H9 (cell line): ENCODE data around the gene LCMT2. TPM values are rescaled to one million over a fixed set of nuclear protein-coding genes. Genes with fewer than 3 reads are reported as not detected.
A peak's percentile ranks its signal among the peaks of the same experiment; 100 is the strongest.

ENCODE experiments used
- DNase-seq: peaks from one replicate; pipeline ENCODE4 v3.0.0-alpha.2; 2017
- H2AFZ ChIP-seq: one replicate; pipeline ENCODE4 v1.6.1; 2013; ENCODE audit warnings: mild to moderate bottlenecking, low read length, control low read depth, moderate library complexity
- H2AK5ac ChIP-seq: 2 replicates; pipeline ENCODE4 v1.6.1; 2013; ENCODE audit warnings: low read length, control low read depth, mixed read lengths; ENCODE audit not compliant: insufficient read length
- H2BK120ac ChIP-seq: one replicate; pipeline ENCODE4 v1.6.1; 2013; ENCODE audit warnings: low read depth, mild to moderate bottlenecking, low read length, control low read depth, inconsistent platforms; ENCODE audit not compliant: poor library complexity, severe bottlenecking
- H2BK12ac ChIP-seq: 2 replicates; pipeline ENCODE4 v1.6.1; 2013; ENCODE audit warnings: low read length, control low read depth, mixed read lengths, low read depth; ENCODE audit not compliant: insufficient read length
- H2BK15ac ChIP-seq: 2 replicates; pipeline ENCODE4 v1.6.1; 2013; ENCODE audit warnings: low read depth, low read length, control low read depth
- H2BK20ac ChIP-seq: one replicate; pipeline ENCODE4 v1.6.1; 2013; ENCODE audit warnings: low read depth, mild to moderate bottlenecking, low read length, control low read depth, inconsistent platforms; ENCODE audit not compliant: poor library complexity, severe bottlenecking
- H2BK5ac ChIP-seq: 2 replicates; pipeline ENCODE4 v1.6.1; 2013; ENCODE audit warnings: low read length, control low read depth, mixed read lengths; ENCODE audit not compliant: insufficient read length
- H3K14ac ChIP-seq: 2 replicates; pipeline ENCODE4 v1.6.1; 2013; ENCODE audit warnings: low read length, control low read depth; ENCODE audit not compliant: insufficient read depth
- H3K18ac ChIP-seq: 2 replicates; pipeline ENCODE4 v1.6.1; 2013; ENCODE audit warnings: low read depth, mild to moderate bottlenecking, mixed read lengths, low read length, control low read depth; ENCODE audit not compliant: insufficient read length
- H3K23ac ChIP-seq: 2 replicates; pipeline ENCODE4 v1.6.1; 2013; ENCODE audit warnings: low read length, control low read depth, mixed read lengths, low read depth; ENCODE audit not compliant: insufficient read length
- H3K23me2 ChIP-seq: 2 replicates; pipeline ENCODE4 v1.6.1; 2013; ENCODE audit warnings: low read depth, mild to moderate bottlenecking, mixed read lengths, low read length, control low read depth; ENCODE audit not compliant: insufficient read length, poor library complexity, severe bottlenecking
- H3K27ac ChIP-seq: 2 replicates; pipeline ENCODE4 v1.5.1; 2013; ENCODE audit warnings: low read length, control low read depth, mixed read lengths, low read depth; ENCODE audit not compliant: insufficient read length
- H3K27me3 ChIP-seq: 2 replicates; pipeline ENCODE4 v1.6.1; 2013; ENCODE audit warnings: low read length, control low read depth, inconsistent platforms; ENCODE audit not compliant: insufficient read depth
- H3K4ac ChIP-seq: 2 replicates; pipeline ENCODE4 v1.6.1; 2013; ENCODE audit warnings: low read depth, mild to moderate bottlenecking, control low read depth, inconsistent platforms, low read length, moderate library complexity
- H3K4me1 ChIP-seq: 2 replicates; pipeline ENCODE4 v1.6.1; 2013; ENCODE audit warnings: low read length, control low read depth, inconsistent platforms; ENCODE audit not compliant: insufficient read depth
- H3K4me2 ChIP-seq: 2 replicates; pipeline ENCODE4 v1.6.1; 2013; ENCODE audit warnings: low read length, control low read depth, mixed read lengths; ENCODE audit not compliant: insufficient read length, insufficient read depth
- H3K56ac ChIP-seq: 2 replicates; pipeline ENCODE4 v1.6.1; 2013; ENCODE audit warnings: low read depth, mild to moderate bottlenecking, mixed read lengths, low read length, control low read depth; ENCODE audit not compliant: insufficient read length
- H3K79me1 ChIP-seq: 2 replicates; pipeline ENCODE4 v1.6.1; 2013; ENCODE audit warnings: low read depth, mild to moderate bottlenecking, moderate library complexity, low read length, control low read depth, inconsistent platforms; ENCODE audit not compliant: insufficient read depth, poor library complexity, severe bottlenecking
- H3K79me2 ChIP-seq: 2 replicates; pipeline ENCODE4 v1.6.1; 2013; ENCODE audit warnings: low read length, control low read depth, inconsistent platforms; ENCODE audit not compliant: insufficient read depth
- H3K9ac ChIP-seq: 2 replicates; pipeline ENCODE4 v1.6.1; 2013; ENCODE audit warnings: low read length, control low read depth, mixed read lengths; ENCODE audit not compliant: insufficient read length; ENCODE audit errors: extremely low read depth
- H3K9me3 ChIP-seq: one replicate; pipeline ENCODE4 v1.6.1; 2013; ENCODE audit warnings: low read depth, low read length, inconsistent platforms; ENCODE audit not compliant: control insufficient read depth
- H3T11ph ChIP-seq: one replicate; pipeline ENCODE4 v1.6.1; 2013; ENCODE audit warnings: mild to moderate bottlenecking, low read length, control low read depth, inconsistent platforms
- H4K20me1 ChIP-seq: one replicate; pipeline ENCODE4 v1.6.1; 2013; ENCODE audit not compliant: control insufficient read depth, insufficient read length, insufficient read depth
- H4K5ac ChIP-seq: 2 replicates; pipeline ENCODE4 v1.6.1; 2013; ENCODE audit warnings: low read depth, mild to moderate bottlenecking, mixed read lengths, low read length, control low read depth; ENCODE audit not compliant: insufficient read length
- H4K8ac ChIP-seq: replicated peaks from 2 replicates; pipeline ENCODE4 v1.6.1; 2013; ENCODE audit warnings: low read length, control low read depth, mixed read lengths, low read depth; ENCODE audit not compliant: insufficient read length
- H4K91ac ChIP-seq: 2 replicates; pipeline ENCODE4 v1.6.1; 2013; ENCODE audit warnings: low read depth, mild to moderate bottlenecking, moderate library complexity, mixed read lengths, low read length, control low read depth; ENCODE audit not compliant: insufficient read length
- H3K27ac Mint-ChIP-seq, 3 experiments: 2 replicates in 2 of 3; 3 replicates in 1 of 3; pipeline ENCODE4 v1.8.0; 2020 to 2021; ENCODE audit warnings: mixed read lengths in 3 of 3, mild to moderate bottlenecking in 1 of 3, moderate library complexity in 1 of 3
- H3K27me3 Mint-ChIP-seq: 2 replicates; pipeline ENCODE4 v1.8.0; 2021; ENCODE audit warnings: low read depth, mild to moderate bottlenecking, moderate library complexity, mixed read lengths
- H3K36me3 Mint-ChIP-seq, 3 experiments: 2 replicates in 2 of 3; 3 replicates in 1 of 3; pipeline ENCODE4 v1.8.0; 2020 to 2021; ENCODE audit warnings: low read depth in 3 of 3, mixed read lengths in 3 of 3; ENCODE audit not compliant: insufficient read depth in 1 of 3
- H3K4me1 Mint-ChIP-seq, 2 experiments: 2 replicates each; pipeline ENCODE4 v1.8.0; 2020; ENCODE audit warnings: mixed read lengths in 2 of 2
- H3K4me3 Mint-ChIP-seq, 2 experiments: 2 replicates in 1 of 2; 3 replicates in 1 of 2; pipeline ENCODE4 v1.8.0; 2020 to 2021; ENCODE audit warnings: mild to moderate bottlenecking in 2 of 2, mixed read lengths in 2 of 2, moderate library complexity in 1 of 2
- H3K9me3 Mint-ChIP-seq, 2 experiments: 2 replicates in 1 of 2; 3 replicates in 1 of 2; pipeline ENCODE4 v1.8.0; 2020; ENCODE audit warnings: mild to moderate bottlenecking in 2 of 2, mixed read lengths in 2 of 2, moderate library complexity in 1 of 2
- CTCF ChIP-seq: fragments of 200-600 bp; sonication (generic); conservative IDR thresholded peaks from 3 replicates; pipeline ENCODE4 v1.8.0; 2021; ENCODE audit warnings: antibody characterized with exemption, mild to moderate bottlenecking
- WGBS: extraction: QIAGEN DNeasy Blood & Tissue Kit; methylation state at CpG from one replicate; pipeline ENCODE4 v1.1.7; 2013; ENCODE audit warnings: missing lambda C conversion rate, low lambda C conversion rate, mixed read lengths; ENCODE audit not compliant: insufficient read length; ENCODE audit errors: extremely low coverage; 5-methylcytosine and 5-hydroxymethylcytosine counted together
- total RNA-seq: library from RNA; stranded (reverse); gene quantifications from 2 replicates; pipeline ENCODE4 v1.2.1, GENCODE V29; 2021

Gene LCMT2
- total RNA-seq, 1 experiment from 2014 or later, result 16.5 TPM

- no peak overlapping the region for H4K5ac ChIP-seq
- peak; percentile 40 for DNase-seq
- H3K14ac ChIP-seq, result no peak overlapping the region
- H3K23me2 ChIP-seq, result peaks cover 2% of the 10 kb centered on the region
- H3K27ac ChIP-seq, result no peak overlapping the region
- no peak overlapping the region for H3K23ac ChIP-seq
- no CpG with 5 or more reads among the region's 13 CpGs for WGBS
- Mint-ChIP-seq H3K4me1 (peaks cover 8 to 12% of the 10 kb centered on the region in 2 experiments), H3K4me3 (no peak overlapping the region), H3K9me3 (no peaks in the 10 kb centered on the region), H3K27me3 (no peaks in the 10 kb centered on the region), H3K36me3 (peaks cover 23 to 44% (median 36%) of the 10 kb centered on the region in 3 experiments; a peak in 6 of 7 replicates), H3K27ac (no peak overlapping the region)
- TF ChIP-seq CTCF, result peak; percentile 86
- H3K79me2 ChIP-seq, result no peaks in the 10 kb centered on the region; the same call in 1 of the 2 replicates
- no peaks in the 10 kb centered on the region for H3K9me3 ChIP-seq
- H3K4me1 ChIP-seq, result no peaks in the 10 kb centered on the region; the same call in 1 of the 2 replicates
- no peak overlapping the region for H2AFZ ChIP-seq
- no peak overlapping the region for H4K91ac ChIP-seq
- no peak overlapping the region for H2BK120ac ChIP-seq
- H2BK15ac ChIP-seq, result no peak overlapping the region
- no peak overlapping the region for H3K56ac ChIP-seq
- H4K8ac ChIP-seq, result no peak overlapping the region
- H2BK12ac ChIP-seq, result no peak overlapping the region
- peaks cover 2% of the 10 kb centered on the region for H3K79me1 ChIP-seq
- no peak overlapping the region for H3T11ph ChIP-seq
- H3K9ac ChIP-seq, result no peak overlapping the region
- H4K20me1 ChIP-seq, result no peaks in the 10 kb centered on the region
- H3K4ac ChIP-seq, result no peak overlapping the region
- H3K27me3 ChIP-seq, result no peaks in the 10 kb centered on the region
- no peak overlapping the region for H2BK20ac ChIP-seq
- no peak overlapping the region for H2BK5ac ChIP-seq
- no peak overlapping the region for H2AK5ac ChIP-seq
- no peak overlapping the region for H3K18ac ChIP-seq
- no peak overlapping the region for H3K4me2 ChIP-seq
These were observed 45.8 kb upstream of the LCMT2 start for GRCh38 chr15:43376017-43376705.
